ENCODE data around the gene CMTM4.
"Not testable (repeated sequence)": the region's sequence is repeated elsewhere in the genome, so short reads cannot be mapped to it uniquely, and the experiment has no call there.

CMTM4 gene

DNA sequence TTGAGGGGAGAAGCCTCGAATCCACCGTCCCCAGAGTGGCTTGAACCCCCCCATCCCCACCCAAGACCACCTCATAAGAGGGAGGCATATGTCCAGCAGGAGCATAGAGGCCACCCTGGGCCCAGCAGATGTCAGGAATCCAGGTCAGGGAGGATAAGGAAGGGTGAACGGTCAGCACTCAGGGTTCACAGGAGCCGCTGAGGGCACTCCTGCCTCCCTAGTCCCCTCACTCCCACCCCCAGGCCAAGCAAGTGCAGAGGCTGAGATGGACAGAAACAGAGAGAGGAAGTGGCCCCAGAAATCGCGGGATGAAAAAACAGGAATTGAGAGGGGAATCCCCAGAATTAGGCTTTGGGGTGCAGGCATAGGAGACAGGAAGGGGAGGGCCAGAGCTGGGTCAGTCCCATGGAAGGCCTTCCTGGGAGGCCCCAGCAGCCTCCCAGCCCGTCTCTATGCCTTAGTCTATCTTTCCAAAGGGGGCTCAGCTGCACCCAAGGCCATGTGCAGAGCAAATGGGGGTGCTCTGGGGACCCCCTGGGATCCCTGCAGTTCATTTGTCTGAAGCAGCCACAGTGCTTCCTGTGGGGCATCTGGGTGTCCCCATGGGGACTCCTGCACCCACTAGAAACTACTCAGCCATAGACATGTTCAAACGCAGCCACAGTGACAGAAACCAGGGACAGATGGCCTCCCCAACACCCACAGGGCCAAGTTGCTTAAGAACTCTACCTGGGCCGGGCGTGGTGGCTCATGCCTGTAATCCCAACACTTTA, 90.4 kb downstream of the CMTM4 start:
- H3K4me3 Mint-ChIP-seq = peak overlapping the region; percentile 84

DNA sequence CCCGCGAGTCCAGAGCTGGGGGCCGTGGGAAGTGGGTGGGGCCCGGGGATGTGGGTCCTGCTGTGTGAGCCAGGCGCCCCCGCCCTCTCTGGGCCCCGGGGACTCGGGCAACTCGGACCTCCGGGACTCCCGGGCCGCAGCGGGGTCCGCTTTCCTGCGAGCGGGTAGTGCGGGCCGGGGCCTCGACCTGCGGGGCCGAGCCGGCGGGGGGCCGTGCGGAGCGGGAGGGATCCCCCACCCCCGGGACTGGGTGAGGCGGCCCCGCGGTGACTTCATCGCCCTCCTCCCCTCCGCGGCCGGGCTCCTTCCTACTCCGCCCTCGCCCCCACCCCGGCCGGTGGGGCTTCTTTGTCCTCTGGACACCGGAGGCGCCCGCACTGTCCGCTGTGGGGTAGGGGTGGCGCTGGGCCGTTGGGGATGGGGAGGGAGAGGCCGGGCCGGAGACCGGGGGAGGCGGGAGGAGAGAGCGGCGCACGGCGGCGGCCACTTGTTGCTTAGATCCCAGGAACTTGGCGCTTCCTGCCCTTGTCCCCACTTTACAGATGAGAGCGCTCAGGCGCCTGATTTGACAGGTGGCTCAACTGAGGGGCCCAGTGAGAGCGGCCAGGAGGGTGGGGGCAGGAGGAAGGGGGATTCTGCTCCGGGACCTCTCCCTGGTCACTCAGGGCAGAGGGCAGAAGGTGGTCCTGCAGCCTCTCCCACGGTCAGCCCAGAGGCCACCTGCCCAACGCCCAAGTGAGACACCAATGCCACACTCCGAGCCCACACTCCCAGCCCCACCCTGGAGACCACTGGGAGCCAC, 91.2 kb downstream of the CMTM4 start:
- H3K27ac Mint-ChIP-seq = peak overlapping the region; percentile 55
- H3K4me3 Mint-ChIP-seq = peak overlapping the region; percentile 84
- H3K27me3 Mint-ChIP-seq = no peaks in the 10 kb centered on the region

More for the DNA sequence above, 90.4 kb downstream of the CMTM4 start:
- no peaks in the 10 kb centered on the region for H3K27me3 Mint-ChIP-seq
- peaks cover 36% of the 10 kb centered on the region for H3K4me1 Mint-ChIP-seq
- H3K36me3 Mint-ChIP-seq = no peaks in the 10 kb centered on the region
- no peaks in the 10 kb centered on the region for H3K9me3 Mint-ChIP-seq
- peak overlapping the region; percentile 93 for H3K27ac Mint-ChIP-seq

DNA sequence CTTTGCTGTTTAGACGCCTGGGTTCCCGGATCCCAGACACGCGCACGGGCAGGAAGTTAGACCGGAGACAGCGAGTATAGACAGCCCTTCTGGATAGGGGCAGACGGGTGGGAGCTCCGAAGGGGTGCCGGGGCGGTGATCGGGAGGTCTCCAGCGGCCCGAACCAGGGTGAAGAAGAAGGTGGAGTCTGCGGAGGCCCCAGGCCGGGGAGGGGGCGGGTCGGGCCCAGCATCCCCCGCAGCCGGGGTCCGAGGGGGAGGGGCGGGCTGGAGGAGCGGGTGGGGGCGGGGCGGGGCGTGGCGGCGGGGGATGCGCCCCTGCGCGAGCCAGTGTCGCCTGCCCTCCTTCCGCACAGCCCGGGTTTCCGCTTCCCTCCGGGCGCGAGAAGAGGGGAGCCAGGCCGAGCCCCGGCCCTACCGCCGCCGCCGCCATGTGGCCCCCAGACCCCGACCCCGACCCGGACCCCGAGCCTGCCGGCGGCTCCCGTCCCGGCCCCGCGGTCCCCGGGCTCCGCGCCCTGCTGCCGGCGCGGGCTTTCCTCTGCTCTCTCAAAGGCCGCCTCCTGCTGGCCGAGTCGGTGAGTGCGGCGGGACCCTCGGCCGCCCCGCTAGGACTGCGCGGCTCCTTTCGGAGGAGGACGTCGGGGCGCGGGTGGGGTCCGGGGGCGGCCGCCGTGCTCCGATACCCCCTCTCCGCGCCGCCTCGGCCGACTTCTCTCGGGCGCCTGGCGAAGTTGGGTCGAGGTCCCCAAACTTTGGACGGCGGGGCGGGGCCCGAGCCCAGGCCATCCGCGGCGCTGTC, 92.0 kb downstream of the CMTM4 start, which contains the start of gene CMTM3:
CMTM3 (plus strand) TSS at position 329 of the 801 bp plus-strand sequence; CDS start at position 431, 102 bp downstream.
- H3K27ac Mint-ChIP-seq = peak within 1 kb of the TSS; percentile 80
- H3K36me3 Mint-ChIP-seq = no peaks in the 10 kb centered on the region
- peaks cover 48% of the 10 kb centered on the region for H3K4me1 Mint-ChIP-seq
- no peaks in the 10 kb centered on the region for H3K27me3 Mint-ChIP-seq
- peak within 1 kb of the TSS; percentile 88 for H3K4me3 Mint-ChIP-seq
- H3K9me3 Mint-ChIP-seq = no peaks in the 10 kb centered on the region

More for the DNA sequence above, 91.2 kb downstream of the CMTM4 start:
- Mint-ChIP-seq H3K36me3 (no peaks in the 10 kb centered on the region), H3K9me3 (no peaks in the 10 kb centered on the region), H3K4me1 (peaks cover 43% of the 10 kb centered on the region)

DNA sequence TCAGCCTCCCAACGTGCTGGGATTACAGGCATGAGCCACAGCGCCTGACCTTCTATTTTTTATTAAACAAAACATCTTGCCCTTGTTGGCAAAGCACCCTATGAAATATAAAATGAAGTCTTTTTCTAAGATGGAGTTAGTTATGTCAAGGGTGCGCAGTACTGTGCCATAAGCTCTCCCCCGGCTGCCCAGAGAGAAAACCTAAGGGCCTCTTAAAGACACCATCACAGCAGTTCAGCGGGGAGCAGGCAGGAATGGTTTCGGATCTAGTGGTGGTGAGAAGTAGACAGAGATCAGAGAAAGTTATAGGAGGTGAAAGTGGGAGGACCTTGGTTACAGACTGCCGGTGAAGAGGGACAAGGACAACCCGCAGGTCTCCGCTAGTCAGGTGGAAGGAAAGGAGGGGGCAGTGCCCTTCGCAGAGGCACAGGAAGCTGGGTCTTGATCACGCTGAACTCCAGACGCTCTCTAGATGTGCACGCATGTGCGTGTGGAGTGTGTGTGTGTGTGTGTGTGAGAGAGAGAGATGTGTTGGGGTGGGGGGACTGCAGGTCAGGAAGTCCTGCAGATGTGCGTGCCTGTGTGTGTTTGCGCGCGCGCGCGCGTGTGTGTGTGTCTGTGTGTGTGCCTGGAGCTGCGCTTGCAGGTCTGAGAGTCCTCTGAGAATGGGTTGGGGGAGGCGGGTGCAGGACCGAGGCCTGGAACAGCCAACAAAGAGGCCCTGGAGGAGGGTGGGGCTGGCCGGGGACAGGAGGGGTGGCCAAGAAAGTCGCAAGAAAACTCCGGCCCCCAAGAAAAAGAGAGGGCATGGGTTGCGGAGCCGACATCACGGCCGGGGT, 92.8 kb downstream of the CMTM4 start:
- H3K4me1 Mint-ChIP-seq = peaks cover 51% of the 10 kb centered on the region
- H3K27ac Mint-ChIP-seq = peak overlapping the region; percentile 80
- no peaks in the 10 kb centered on the region for H3K9me3 Mint-ChIP-seq
- H3K36me3 Mint-ChIP-seq = no peaks in the 10 kb centered on the region
- H3K27me3 Mint-ChIP-seq = no peaks in the 10 kb centered on the region
- peak overlapping the region; percentile 88 for H3K4me3 Mint-ChIP-seq

DNA sequence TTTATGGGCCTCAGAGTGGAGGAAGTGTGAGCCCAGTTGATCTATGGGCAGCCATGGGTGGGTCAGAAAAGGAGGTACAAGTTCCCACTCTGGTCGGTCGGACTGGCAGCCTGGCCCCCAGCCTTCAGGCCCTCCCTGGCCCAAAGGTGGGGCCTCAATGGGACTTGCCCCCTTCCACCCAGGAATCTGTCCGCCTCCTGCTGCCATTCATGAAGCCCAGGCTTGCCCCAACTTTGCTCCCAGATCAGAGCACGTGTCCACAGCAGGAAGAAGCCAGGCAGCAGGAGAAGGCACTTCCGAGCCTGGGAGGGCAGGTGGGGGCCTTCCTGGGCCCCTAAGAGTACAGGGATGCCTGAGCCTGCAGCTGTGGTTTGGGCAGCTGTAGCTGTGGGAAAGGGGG, 95.1 kb downstream of the CMTM4 start:
- Mint-ChIP-seq H3K9me3 (no peaks in the 10 kb centered on the region), H3K27ac (no peak overlapping the region), H3K36me3 (no peaks in the 10 kb centered on the region), H3K27me3 (no peaks in the 10 kb centered on the region), H3K4me3 (no peak overlapping the region), H3K4me1 (peaks cover 53% of the 10 kb centered on the region)

DNA sequence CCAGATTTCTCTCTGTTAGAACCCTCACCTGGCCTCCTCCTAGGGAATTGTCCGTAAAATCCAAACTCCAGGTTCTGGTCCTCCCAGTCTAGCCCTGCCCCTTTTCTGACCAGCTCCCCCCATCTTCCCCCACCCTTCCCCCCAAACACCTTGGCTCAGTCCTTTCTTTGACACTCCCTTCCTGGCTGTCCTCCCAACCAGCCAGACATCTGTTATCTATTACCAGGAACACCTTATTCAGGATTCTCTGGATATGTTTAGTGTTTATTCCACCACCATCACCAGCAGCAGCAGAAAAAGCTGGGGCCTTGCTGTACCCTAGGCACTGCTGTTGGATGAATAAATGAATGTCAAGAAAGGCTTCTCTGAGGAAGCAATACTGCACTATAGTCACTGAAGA, 96.1 kb downstream of the CMTM4 start:
- H3K4me3 Mint-ChIP-seq = no peak overlapping the region
- no peaks in the 10 kb centered on the region for H3K9me3 Mint-ChIP-seq
- peaks cover 47% of the 10 kb centered on the region for H3K4me1 Mint-ChIP-seq
- no peaks in the 10 kb centered on the region for H3K36me3 Mint-ChIP-seq
- no peak overlapping the region for H3K27ac Mint-ChIP-seq
- H3K27me3 Mint-ChIP-seq = no peaks in the 10 kb centered on the region

DNA sequence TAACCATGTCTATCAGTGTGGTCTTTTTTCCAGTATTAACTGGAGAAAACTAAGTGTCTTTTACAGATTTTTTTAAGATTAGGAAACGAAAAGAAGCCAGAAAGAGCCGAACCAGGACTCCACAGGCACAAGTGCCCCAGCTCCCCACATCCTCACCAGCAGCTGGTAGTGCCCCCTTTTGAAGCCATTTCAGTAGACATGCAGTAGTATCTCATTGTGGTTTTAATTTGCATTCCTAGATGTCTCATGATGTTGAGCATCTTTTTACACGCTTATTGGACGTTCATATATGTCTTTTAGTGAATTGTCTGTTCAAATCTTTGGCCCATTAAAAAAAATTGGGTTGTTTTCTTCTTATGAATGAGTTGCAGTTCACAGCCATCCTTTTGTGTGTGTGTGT, 96.8 kb downstream of the CMTM4 start:
- Mint-ChIP-seq H3K4me1 (peaks cover 47% of the 10 kb centered on the region), H3K36me3 (no peaks in the 10 kb centered on the region), H3K27ac (peak overlapping the region; percentile 16)

DNA sequence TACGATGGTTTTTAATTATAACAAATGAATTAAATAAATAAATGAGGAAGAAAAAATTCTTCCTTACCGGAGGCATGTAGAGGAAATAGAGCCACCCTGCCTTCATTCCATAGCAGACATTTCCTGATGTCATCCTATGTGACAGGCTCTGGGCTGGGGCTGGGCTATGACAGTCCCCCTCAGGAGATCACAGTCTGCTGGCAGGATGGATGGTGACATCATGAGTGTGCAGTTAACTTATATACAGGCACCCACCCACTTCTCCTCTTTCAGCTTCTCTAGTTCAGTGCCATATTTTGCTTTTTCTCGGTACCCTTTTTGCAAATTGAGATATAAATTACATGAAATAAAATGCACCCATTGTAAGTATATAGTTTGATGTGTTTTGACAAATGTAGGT, 98.4 kb downstream of the CMTM4 start:
- H3K4me3 Mint-ChIP-seq = no peak overlapping the region
- H3K27me3 Mint-ChIP-seq = no peaks in the 10 kb centered on the region
- H3K27ac Mint-ChIP-seq = peak overlapping the region; percentile 30
- H3K4me1 Mint-ChIP-seq = peaks cover 40% of the 10 kb centered on the region
- no peaks in the 10 kb centered on the region for H3K9me3 Mint-ChIP-seq
- H3K36me3 Mint-ChIP-seq = no peaks in the 10 kb centered on the region

More for the DNA sequence above, 96.8 kb downstream of the CMTM4 start:
- H3K27me3 Mint-ChIP-seq = no peaks in the 10 kb centered on the region
- no peak overlapping the region for H3K4me3 Mint-ChIP-seq
- no peaks in the 10 kb centered on the region for H3K9me3 Mint-ChIP-seq

DNA sequence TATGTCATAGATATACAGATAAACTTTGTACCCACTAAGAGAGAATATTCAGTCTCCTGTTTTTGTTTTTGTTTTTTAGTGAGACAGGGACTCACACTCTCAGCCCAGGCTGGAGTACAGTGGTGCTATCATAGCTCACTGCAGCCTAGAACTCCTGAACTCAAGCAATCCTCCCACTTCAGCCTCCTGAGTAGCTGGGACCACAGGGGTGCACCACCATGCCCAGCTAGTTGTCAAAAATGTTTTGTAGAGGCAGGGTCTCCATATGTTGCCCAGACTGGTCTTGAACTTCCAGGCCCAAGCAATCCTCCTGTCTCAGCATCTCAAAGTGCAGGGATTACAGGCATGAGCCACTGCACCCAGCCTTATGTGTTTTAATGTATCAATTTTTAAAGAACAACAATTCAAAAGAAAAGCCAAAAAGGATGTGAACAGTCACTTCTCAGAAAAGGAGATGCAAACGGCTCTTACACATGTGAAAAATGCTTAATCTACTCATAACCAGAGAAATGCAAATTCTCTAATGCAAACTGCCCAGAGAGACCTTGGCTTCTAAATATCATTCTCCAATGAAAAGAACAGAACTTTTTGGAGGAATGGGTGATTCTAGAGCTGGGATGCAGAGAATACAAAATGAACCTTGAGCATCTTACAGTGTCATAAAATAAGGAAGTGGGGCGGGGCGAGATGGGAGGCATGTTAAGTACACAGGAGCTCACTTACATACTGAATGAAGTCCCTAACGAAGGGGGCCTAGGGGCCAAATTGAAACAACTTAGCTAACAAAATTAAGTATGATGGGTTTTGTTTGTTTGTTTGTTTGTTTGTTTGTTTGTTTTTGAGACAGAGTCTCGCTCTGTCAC, 99.3 kb downstream of the CMTM4 start:
- Mint-ChIP-seq H3K4me1 (peaks cover 35% of the 10 kb centered on the region), H3K27me3 (no peaks in the 10 kb centered on the region), H3K4me3 (no peak overlapping the region), H3K9me3 (no peaks in the 10 kb centered on the region), H3K36me3 (no peaks in the 10 kb centered on the region), H3K27ac (peak overlapping the region; percentile 36)

DNA sequence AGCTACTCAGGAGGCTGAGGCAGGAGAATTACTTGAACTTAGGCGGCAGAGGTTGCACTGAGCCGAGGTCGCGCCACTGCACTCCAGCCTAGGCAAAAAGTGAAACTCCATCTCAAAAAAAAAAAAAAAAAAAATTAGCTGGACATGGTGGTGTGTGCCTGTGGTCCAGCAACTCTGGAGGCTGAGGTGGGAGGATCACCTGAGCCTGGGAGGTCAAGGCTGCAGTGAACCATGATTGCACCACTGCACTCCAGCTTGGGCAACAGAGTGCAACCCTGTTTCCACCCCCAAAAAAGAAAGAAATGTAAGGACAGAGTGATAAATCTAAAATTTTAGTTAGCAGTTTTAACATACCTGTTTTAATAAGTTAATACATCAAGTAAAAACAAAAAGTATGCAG, 100.0 kb downstream of the CMTM4 start:
- H3K4me1 Mint-ChIP-seq = peaks cover 35% of the 10 kb centered on the region
- H3K9me3 Mint-ChIP-seq, H3K27me3 Mint-ChIP-seq, H3K36me3 Mint-ChIP-seq, H3K4me3 Mint-ChIP-seq, H3K27ac Mint-ChIP-seq: not testable (repeated sequence)

DNA sequence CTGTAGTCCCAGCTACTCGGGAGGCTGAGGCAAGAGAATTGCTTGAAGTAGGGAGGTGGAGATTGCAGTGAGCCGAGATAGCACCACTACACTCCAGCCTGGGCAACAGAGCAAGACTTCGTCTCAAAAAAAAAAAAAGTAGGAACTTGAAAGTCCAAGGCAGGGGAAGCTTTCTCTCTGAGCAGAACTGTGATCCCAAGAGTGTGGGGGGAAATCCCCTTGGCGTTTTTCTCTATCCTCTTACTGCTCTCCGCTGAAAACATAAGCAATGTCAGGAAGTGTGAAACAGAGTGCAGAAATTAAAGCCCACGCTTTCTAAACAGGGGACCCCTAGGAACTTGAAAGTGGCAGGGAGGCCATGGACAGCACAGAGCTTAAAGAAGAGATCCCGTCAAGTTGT, 101.8 kb downstream of the CMTM4 start:
- Mint-ChIP-seq H3K9me3 (no peaks in the 10 kb centered on the region), H3K36me3 (no peaks in the 10 kb centered on the region), H3K4me3 (no peak overlapping the region), H3K27ac (no peak overlapping the region), H3K27me3 (no peaks in the 10 kb centered on the region), H3K4me1 (peaks cover 34% of the 10 kb centered on the region)

DNA sequence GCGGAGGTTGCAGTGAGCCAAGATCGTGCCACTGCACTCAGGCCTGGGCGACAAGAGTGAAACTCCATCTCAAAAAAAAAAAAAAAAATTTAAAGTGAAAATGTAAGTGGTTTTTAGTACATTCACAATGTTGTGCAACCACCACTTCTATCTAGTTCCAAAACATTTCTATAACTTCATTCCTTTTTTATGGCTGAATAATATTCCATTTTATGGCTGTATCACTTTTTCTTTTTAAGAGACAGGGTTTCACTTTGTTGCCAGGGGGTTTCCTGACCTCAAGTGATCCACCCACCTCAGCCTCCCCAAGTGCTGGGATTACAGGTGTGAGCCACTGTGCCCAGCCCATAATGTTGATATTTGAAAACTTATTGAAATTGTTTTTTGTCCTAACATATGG, 103.7 kb downstream of the CMTM4 start:
- H3K36me3 Mint-ChIP-seq = no peaks in the 10 kb centered on the region
- no peak overlapping the region for H3K4me3 Mint-ChIP-seq
- H3K9me3 Mint-ChIP-seq = no peaks in the 10 kb centered on the region
- H3K27me3 Mint-ChIP-seq = no peaks in the 10 kb centered on the region
- H3K27ac Mint-ChIP-seq = no peak overlapping the region
- H3K4me1 Mint-ChIP-seq = peaks cover 38% of the 10 kb centered on the region

DNA sequence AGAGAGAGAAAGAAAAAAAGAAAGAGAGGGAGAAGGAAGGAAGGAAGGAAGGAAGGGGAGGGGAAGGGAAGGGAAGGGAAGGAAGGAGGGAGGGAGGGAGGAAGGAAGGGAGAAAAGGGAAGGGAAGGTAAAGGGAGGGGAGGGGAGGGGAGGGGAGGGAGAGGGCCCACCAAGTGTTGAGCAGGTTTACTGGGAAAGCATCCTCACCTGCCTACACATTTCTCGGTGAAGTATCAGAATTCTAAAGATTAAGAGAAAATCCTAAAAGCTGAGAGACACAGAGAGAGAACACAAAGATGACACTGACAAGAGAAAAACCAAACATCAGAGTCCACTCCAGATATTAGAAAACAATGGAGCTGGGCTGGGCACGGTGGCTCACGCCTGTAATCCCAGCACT, 104.3 kb downstream of the CMTM4 start:
- H3K9me3 Mint-ChIP-seq = no peaks in the 10 kb centered on the region
- peaks cover 39% of the 10 kb centered on the region for H3K4me1 Mint-ChIP-seq
- no peak overlapping the region for H3K4me3 Mint-ChIP-seq
- H3K27ac Mint-ChIP-seq = no peak overlapping the region
- H3K36me3 Mint-ChIP-seq = no peaks in the 10 kb centered on the region
- H3K27me3 Mint-ChIP-seq = no peaks in the 10 kb centered on the region

DNA sequence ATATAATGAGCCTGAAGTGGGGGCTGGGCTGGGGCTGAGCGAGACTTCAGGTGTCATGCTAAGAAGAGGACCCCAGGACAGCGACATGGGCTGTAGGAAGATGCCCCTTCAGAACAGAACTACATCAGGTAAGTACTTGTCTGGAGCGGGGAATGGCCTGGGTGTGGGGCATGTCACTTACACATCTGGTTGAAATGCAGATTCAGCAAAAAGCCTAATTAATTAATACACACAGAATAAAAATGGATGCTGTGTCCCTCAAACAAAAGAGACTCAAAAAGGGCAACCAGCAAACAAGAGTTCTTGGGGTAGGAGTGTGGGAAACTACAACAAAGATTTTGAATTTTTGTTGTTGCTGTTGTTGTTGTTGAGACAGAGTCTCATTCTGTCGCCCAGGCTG, 105.5 kb downstream of the CMTM4 start:
- peaks cover 30% of the 10 kb centered on the region for H3K4me1 Mint-ChIP-seq
- no peak overlapping the region for H3K27ac Mint-ChIP-seq
- H3K36me3 Mint-ChIP-seq = no peaks in the 10 kb centered on the region
- H3K4me3 Mint-ChIP-seq = peak overlapping the region; percentile 78
- no peaks in the 10 kb centered on the region for H3K27me3 Mint-ChIP-seq
- H3K9me3 Mint-ChIP-seq = no peaks in the 10 kb centered on the region
